Smooth muscle cell (in vitro differentiated cells): ENCODE measurements around the gene RPUSD3. TPM values are rescaled to one million over a fixed set of nuclear protein-coding genes. Genes with fewer than 3 reads are reported as not detected.
A peak's percentile ranks its signal among the peaks of the same experiment; 100 is the strongest.

ENCODE experiments used
- DNase-seq: peaks from one replicate; lab custom pipeline; 2025; ENCODE audit not compliant: unreplicated experiment; lab: John Stamatoyannopoulos, UW
- H2AFZ ChIP-seq: fragments of 200-600 bp; sonication (generic); 2 replicates; pipeline ENCODE4 v1.6.0; 2016; ENCODE audit warnings: antibody characterized with exemption, low read depth, mild to moderate bottlenecking
- H3F3A ChIP-seq: fragments of 200-600 bp; sonication (generic); 2 replicates; pipeline ENCODE4 v1.6.0; 2017; ENCODE audit warnings: antibody characterized with exemption, low read depth
- H3K27ac ChIP-seq: fragments of 200-600 bp; sonication (generic); 2 replicates; pipeline ENCODE4 v1.5.1; 2016; ENCODE audit warnings: low read depth, mild to moderate bottlenecking
- H3K27me3 ChIP-seq: fragments of 200-600 bp; sonication (generic); 2 replicates; pipeline ENCODE4 v1.6.1; 2016; ENCODE audit warnings: low read depth, mild to moderate bottlenecking
- H3K36me3 ChIP-seq: fragments of 200-600 bp; sonication (generic); 2 replicates; pipeline ENCODE4 v1.5.1; 2016; ENCODE audit warnings: low read depth
- H3K4me1 ChIP-seq: fragments of 200-600 bp; sonication (generic); 2 replicates; pipeline ENCODE4 v1.5.1; 2016; ENCODE audit warnings: low read depth
- H3K4me2 ChIP-seq: fragments of 200-600 bp; sonication (generic); 2 replicates; pipeline ENCODE4 v1.6.0; 2016; ENCODE audit warnings: mild to moderate bottlenecking
- H3K4me3 ChIP-seq: fragments of 200-600 bp; sonication (generic); 2 replicates; pipeline ENCODE4 v1.5.1; 2016; ENCODE audit warnings: mild to moderate bottlenecking
- H3K79me2 ChIP-seq: fragments of 200-600 bp; sonication (generic); 2 replicates; pipeline ENCODE4 v1.6.0; 2016; ENCODE audit warnings: low read depth, mild to moderate bottlenecking
- H3K9ac ChIP-seq: fragments of 200-600 bp; sonication (generic); 2 replicates; pipeline ENCODE4 v1.6.0; 2016; ENCODE audit warnings: low read depth
- H3K9me3 ChIP-seq: fragments of 200-600 bp; sonication (generic); replicated peaks from 2 replicates; pipeline ENCODE4 v1.5.1; 2016; ENCODE audit warnings: low read depth
- H4K20me1 ChIP-seq: fragments of 200-600 bp; sonication (generic); 2 replicates; pipeline ENCODE4 v1.6.0; 2016; ENCODE audit warnings: low read depth
- CTCF ChIP-seq: fragments of 200-600 bp; sonication (generic); IDR thresholded peaks from 2 replicates; pipeline ENCODE4 v1.5.1; 2017; ENCODE audit warnings: borderline replicate concordance, mild to moderate bottlenecking, antibody characterized with exemption; ENCODE audit not compliant: insufficient read depth, poor library complexity, severe bottlenecking
- WGBS: methylation state at CpG from one replicate; pipeline ENCODE4 v1.1.7; 2016; ENCODE audit warnings: low lambda C conversion rate; 5-methylcytosine and 5-hydroxymethylcytosine counted together
- polyA plus RNA-seq: library from polyadenylated mRNA; unstranded; fragments of >200 nt; fragmentation: Nextera tagmentation; extraction: Ambion mirVana; gene quantifications from 2 replicates; pipeline ENCODE4 v1.2.1, GENCODE V29; 2016
- total RNA-seq: library from RNA; depleted of rRNA; stranded (reverse); fragments of >200 nt; gene quantifications from 2 replicates; pipeline ENCODE4 v1.2.3, GENCODE V29; 2014

The RPUSD3 gene
- 49.7 and 62.8 TPM in 2 replicates for total RNA-seq
- polyA plus RNA-seq = 84.6 and 106 TPM in 2 replicates

GRCh38 chr3:9843715-9844438, at the start of gene RPUSD3:
TSS of gene RPUSD3 (minus strand) at chr3:9844008. CDS start at chr3:9843990, 18 bp downstream.
- Histone ChIP-seq H3K36me3 (no peaks in the 10 kb centered on the region), H3K27ac (no peak within 1 kb of the TSS), H3K9me3 (no peaks in the 10 kb centered on the region), H3F3A (no peaks in the 10 kb centered on the region), H4K20me1 (no peaks in the 10 kb centered on the region), H2AFZ (peak within 1 kb of the TSS; percentile 74), H3K4me1 (no peaks in the 10 kb centered on the region), H3K79me2 (peaks cover 2% of the 10 kb centered on the region), H3K4me3 (peak within 1 kb of the TSS; percentile 65), H3K4me2 (peak within 1 kb of the TSS; percentile 95), H3K27me3 (no peaks in the 10 kb centered on the region), H3K9ac (peak within 1 kb of the TSS; percentile 38)
- no peak for TF ChIP-seq CTCF
- WGBS = 3% methylated on average over 42 of the region's 42 CpGs
- peak; percentile 80 for DNase-seq

- TF ChIP-seq CTCF = no peak
- peaks cover 22% of the 10 kb centered on the region for H3K79me2 ChIP-seq
Measured at GRCh38 chr3:9891072-9891622, 47.3 kb upstream of the RPUSD3 start.

GRCh38 chr3:9890249-9891071, 46.7 kb upstream of the RPUSD3 start, which contains the start of gene JAGN1:
TSS of gene JAGN1 (plus strand) at chr3:9890610. CDS start at chr3:9890723, 113 bp downstream.
- H2AFZ ChIP-seq = peak within 1 kb of the TSS; percentile 93
- peak within 1 kb of the TSS; percentile 98 for H3K9ac ChIP-seq
- H3F3A ChIP-seq = peaks cover 3% of the 10 kb centered on the region
- WGBS = 3% methylated on average over 40 of the region's 62 CpGs
- H3K79me2 ChIP-seq = peaks cover 19% of the 10 kb centered on the region
- peak within 1 kb of the TSS; percentile 90 for H3K4me3 ChIP-seq
- no peaks in the 10 kb centered on the region for H3K9me3 ChIP-seq
- H3K27me3 ChIP-seq = no peaks in the 10 kb centered on the region
- no peak for TF ChIP-seq CTCF
- H3K27ac ChIP-seq = peak within 1 kb of the TSS; percentile 82
- peak within 1 kb of the TSS; percentile 99 for H3K4me2 ChIP-seq
- no peaks in the 10 kb centered on the region for H4K20me1 ChIP-seq
- peak; percentile 85 for DNase-seq
- H3K36me3 ChIP-seq = no peaks in the 10 kb centered on the region
- H3K4me1 ChIP-seq = peaks cover 9% of the 10 kb centered on the region

More at GRCh38 chr3:9891072-9891622, 47.3 kb upstream of the RPUSD3 start:
- H4K20me1 ChIP-seq = no peaks in the 10 kb centered on the region
- H3K9ac ChIP-seq = peak overlapping the region; percentile 98
- H3K36me3 ChIP-seq = no peaks in the 10 kb centered on the region
- H2AFZ ChIP-seq = peak overlapping the region; percentile 93
- peaks cover 9% of the 10 kb centered on the region for H3K4me1 ChIP-seq
- H3K4me2 ChIP-seq = peak overlapping the region; percentile 99
- no peaks in the 10 kb centered on the region for H3K9me3 ChIP-seq
- no peaks in the 10 kb centered on the region for H3K27me3 ChIP-seq
- H3K27ac ChIP-seq = peak overlapping the region; percentile 82
- H3K4me3 ChIP-seq = peak overlapping the region; percentile 90
- WGBS = 12% methylated on average over 12 of the region's 12 CpGs
- H3F3A ChIP-seq = no peaks in the 10 kb centered on the region
- DNase-seq = no peak
